Tongue (tissue), 2 donors: ENCODE data around the gene PEX13. TPM values are rescaled to one million over a fixed set of nuclear protein-coding genes. Genes with fewer than 3 reads are reported as not detected.
"Not testable (repeated sequence)": the region's sequence is repeated elsewhere in the genome, so short reads cannot be mapped to it uniquely, and the experiment has no call there.

Experiments
- DNase-seq: peaks from one replicate; pipeline ENCODE4 v3.0.0-alpha.2; 2015
- total RNA-seq: library from RNA; depleted of rRNA; stranded (reverse); fragments of >200 nt; gene quantifications from one replicate; pipeline ENCODE4 v1.2.3, GENCODE V29; 2014

PEX13 gene
- 38.9 TPM for total RNA-seq

- DNase-seq = peak; percentile 90
These were observed at the start of gene PEX13, which contains the start of gene PUS10 for GRCh38 chr2:61017556-61018317. Gene PEX13, plus strand, starts transcription at chr2:61017720. Its CDS starts 40 bp downstream, at chr2:61017760. Gene PUS10, minus strand, starts transcription at chr2:61018255. Its CDS starts 6,365 bp downstream, at chr2:61011890.

GRCh38 chr2:60972889-60973656, 44.4 kb upstream of the PEX13 start:
- DNase-seq = no peak

GRCh38 chr2:60973705-60974104, 43.8 kb upstream of the PEX13 start:
- no peak for DNase-seq

- no peak for DNase-seq
These were observed 42.9 kb upstream of the PEX13 start for GRCh38 chr2:60974652-60975051.

- DNase-seq = no peak
These were observed 41.2 kb upstream of the PEX13 start for GRCh38 chr2:60976256-60976850.

- no peak for DNase-seq
These were observed 40.5 kb upstream of the PEX13 start for GRCh38 chr2:60976875-60977561.

GRCh38 chr2:60977562-60977895, 40.0 kb upstream of the PEX13 start:
- DNase-seq = no peak

- DNase-seq = no peak
These were observed 38.3 kb upstream of the PEX13 start for GRCh38 chr2:60979231-60979630.

- no peak for DNase-seq
These were observed 37.3 kb upstream of the PEX13 start for GRCh38 chr2:60980071-60980815.

GRCh38 chr2:60982066-60982465, 35.5 kb upstream of the PEX13 start:
- DNase-seq = not testable (repeated sequence)

- DNase-seq = no peak
These were observed 32.8 kb upstream of the PEX13 start for GRCh38 chr2:60984720-60985119.

GRCh38 chr2:60987041-60987440, 30.5 kb upstream of the PEX13 start:
- no peak for DNase-seq

- DNase-seq = not testable (repeated sequence)
These were observed 29.9 kb upstream of the PEX13 start for GRCh38 chr2:60987656-60988055.

GRCh38 chr2:60989259-60989658, 28.3 kb upstream of the PEX13 start:
- DNase-seq = no peak

GRCh38 chr2:60991644-60992043, 25.9 kb upstream of the PEX13 start:
- no peak for DNase-seq

GRCh38 chr2:60992985-60993392, 24.5 kb upstream of the PEX13 start:
- DNase-seq = peak; percentile 12

- DNase-seq = no peak
These were observed 23.4 kb upstream of the PEX13 start for GRCh38 chr2:60994131-60994530.

GRCh38 chr2:60998628-60999545, 18.6 kb upstream of the PEX13 start:
- DNase-seq = peak; percentile 72

GRCh38 chr2:61005736-61006135, 11.8 kb upstream of the PEX13 start:
- DNase-seq = no peak

GRCh38 chr2:61006486-61007105, 10.9 kb upstream of the PEX13 start:
- no peak for DNase-seq
